Stomach (tissue), 9 donors: ENCODE data around the gene RETREG2. TPM values are rescaled to one million over a fixed set of nuclear protein-coding genes. Genes with fewer than 3 reads are reported as not detected.

ENCODE experiments used
- DNase-seq, 2 donors: peaks; one replicate each; pipeline versions ENCODE4 v3.0.0 to v3.0.0-alpha.2; 2013 to 2019
- H3K27ac ChIP-seq, 5 donors: fragments of 200-600 bp in 4 of 5; sonication (generic) in 4 of 5; one replicate each; pipeline ENCODE4 v1.5.1; 2013 to 2019; ENCODE audit warnings: mild to moderate bottlenecking in 1 of 5, moderate library complexity in 1 of 5
- H3K27me3 ChIP-seq, 3 donors: fragments of 200-600 bp; sonication (generic); one replicate each; pipeline ENCODE4 v1.5.1; 2017 to 2019; ENCODE audit warnings: mixed run types in 1 of 3
- H3K36me3 ChIP-seq, 4 donors: fragments of 200-600 bp; sonication (generic); 1 replicate in 3 of 4; 2 replicates in 1 of 4; pipeline ENCODE4 v1.5.1; 2016 to 2019
- H3K4me1 ChIP-seq, 4 donors: fragments of 200-600 bp; sonication (generic); one replicate each; pipeline ENCODE4 v1.5.1; 2016 to 2019
- H3K4me3 ChIP-seq, 4 donors: fragments of 200-600 bp; sonication (generic) in 3 of 4; one replicate each; pipeline ENCODE4 v1.5.1; 2016 to 2019; ENCODE audit warnings: mild to moderate bottlenecking in 1 of 4
- H3K9me3 ChIP-seq, 4 donors: fragments of 200-600 bp; sonication (generic); one replicate each; pipeline ENCODE4 v1.5.1; 2016 to 2019
- EP300 ChIP-seq: sonication (generic); formaldehyde crosslinking; IDR thresholded peaks from one replicate; pipeline ENCODE4 v1.6.1; 2017; ENCODE audit warnings: antibody characterized with exemption
- POLR2A ChIP-seq, 4 donors: fragments of 450-650 bp; IDR thresholded peaks; one replicate each; pipeline ENCODE4 v1.6.1; 2016; ENCODE audit warnings: antibody characterized with exemption in 4 of 4, control low read depth in 2 of 4, mild to moderate bottlenecking in 1 of 4, moderate library complexity in 1 of 4
- POLR2AphosphoS5 ChIP-seq, 3 donors: sonication (generic); formaldehyde crosslinking; IDR thresholded peaks; one replicate each; pipeline ENCODE4 v1.6.1; 2016; ENCODE audit warnings: antibody characterized with exemption in 3 of 3
- WGBS, 5 donors: extraction: QIAGEN DNeasy Blood & Tissue Kit in 3 of 5; methylation state at CpG; one replicate each; pipeline versions ENCODE4 v1.1.5 to v1.1.7; 2013 to 2018; 5-methylcytosine and 5-hydroxymethylcytosine counted together
- intact Hi-C: fragments of 100-400 bp; cut with DNase I; formaldehyde crosslinking; loops from one replicate; pipeline ENCODE4 v1.15.1; 2023; ENCODE audit warnings: low total_unique reads
- polyA plus RNA-seq, 3 donors: library from polyadenylated mRNA; stranded (reverse); fragments of 200-250 nt; gene quantifications; one replicate each; pipeline ENCODE4 v1.2.3, GENCODE V29; 2013
- total RNA-seq, 5 donors: library from RNA; depleted of rRNA; stranded (reverse); fragments of >200 nt; gene quantifications; one replicate each; pipeline versions ENCODE4 v1.1.0 to v1.2.3, GENCODE V29; 2014 to 2016
- TF ChIP-seq, protein P1 (sequence below), 7 experiments: fragments of 450-650 bp in 4 of 7; fragments of 200-600 bp in 3 of 7; sonication (generic) in 3 of 7; IDR thresholded peaks; one replicate each; pipeline ENCODE4 v1.5.1; 2016 to 2019; ENCODE audit warnings: antibody characterized with exemption in 7 of 7, control low read depth in 2 of 7, mild to moderate bottlenecking in 1 of 7
- donor health status: healthy with polysubstance abuse.
- donor health status: Bipolar disorder and iron deficiency.
- donor health status: healthy.

Gene RETREG2
- total and polyA plus RNA-seq, 8 donors = 23.9 to 97.3 (median 43.0) TPM

DNA sequence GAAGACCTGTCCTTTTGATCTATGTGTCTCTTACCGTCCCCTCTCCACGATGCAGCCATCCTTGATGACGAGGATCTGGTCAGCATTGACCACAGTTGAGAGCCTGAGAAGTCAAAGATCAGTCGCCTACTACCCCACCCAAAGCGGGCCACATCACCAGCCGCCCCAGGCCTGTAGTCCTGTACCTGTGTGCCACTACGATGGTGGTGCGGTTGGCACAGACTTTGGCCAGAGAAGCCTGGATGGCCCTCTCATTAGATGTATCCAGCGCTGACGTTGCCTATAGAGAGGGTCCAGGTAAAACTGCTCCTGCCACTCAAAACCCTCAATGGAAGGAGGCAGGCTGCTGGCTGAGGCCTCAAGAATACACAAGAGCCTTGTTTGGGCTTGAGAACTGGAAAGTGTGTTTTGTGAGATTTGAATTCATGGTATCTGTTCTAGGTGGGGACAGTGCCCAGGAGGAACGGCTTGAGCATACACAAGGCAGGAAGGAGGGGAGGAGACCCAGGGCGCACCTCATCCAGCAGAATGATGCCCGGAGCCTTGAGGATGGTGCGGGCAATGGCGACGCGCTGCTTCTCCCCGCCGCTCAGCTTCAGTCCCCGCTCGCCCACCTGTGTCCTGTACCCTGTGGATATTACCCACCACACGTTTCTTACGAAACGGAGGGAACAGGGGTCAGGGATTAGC, 32.3 kb downstream of the RETREG2 start:
- DNase-seq = no peak

DNA sequence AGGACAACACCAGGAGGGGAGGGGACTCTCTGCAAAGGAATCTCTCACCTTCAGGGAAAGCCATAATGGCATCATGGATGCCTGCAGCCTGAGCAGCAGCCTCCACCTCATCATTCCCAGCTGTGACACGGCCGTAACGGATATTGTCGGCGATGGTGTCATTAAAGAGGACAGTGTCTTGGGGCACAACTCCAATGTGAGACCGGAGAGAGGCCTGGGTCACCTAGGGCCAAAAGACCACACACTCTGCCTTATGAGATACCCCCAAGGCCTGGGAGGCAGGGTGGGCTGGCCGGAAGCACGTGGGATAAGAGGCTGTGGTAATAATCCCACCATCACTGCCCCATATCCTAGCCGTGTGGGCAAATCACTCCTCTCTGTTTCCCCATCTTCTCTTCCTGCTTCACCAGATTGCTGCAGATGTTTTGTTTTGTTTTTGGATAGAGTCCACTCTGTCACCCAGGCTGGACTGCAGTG, 32.8 kb downstream of the RETREG2 start:
- Histone ChIP-seq H3K27me3 (no peaks in the 10 kb centered on the region), H3K9me3 (no peaks in the 10 kb centered on the region), H3K4me1 (peaks cover 15 to 35% (median 23%) of the 10 kb centered on the region in 4 donors), H3K36me3 (peaks cover 61 to 78% (median 75%) of the 10 kb centered on the region in 4 donors), H3K4me3 (no peak overlapping the region), H3K27ac (peak overlapping the region in 2 of 5 donors; percentile 41 to 53)
- intact Hi-C loops = no loop called here
- TF ChIP-seq, protein P1, sequence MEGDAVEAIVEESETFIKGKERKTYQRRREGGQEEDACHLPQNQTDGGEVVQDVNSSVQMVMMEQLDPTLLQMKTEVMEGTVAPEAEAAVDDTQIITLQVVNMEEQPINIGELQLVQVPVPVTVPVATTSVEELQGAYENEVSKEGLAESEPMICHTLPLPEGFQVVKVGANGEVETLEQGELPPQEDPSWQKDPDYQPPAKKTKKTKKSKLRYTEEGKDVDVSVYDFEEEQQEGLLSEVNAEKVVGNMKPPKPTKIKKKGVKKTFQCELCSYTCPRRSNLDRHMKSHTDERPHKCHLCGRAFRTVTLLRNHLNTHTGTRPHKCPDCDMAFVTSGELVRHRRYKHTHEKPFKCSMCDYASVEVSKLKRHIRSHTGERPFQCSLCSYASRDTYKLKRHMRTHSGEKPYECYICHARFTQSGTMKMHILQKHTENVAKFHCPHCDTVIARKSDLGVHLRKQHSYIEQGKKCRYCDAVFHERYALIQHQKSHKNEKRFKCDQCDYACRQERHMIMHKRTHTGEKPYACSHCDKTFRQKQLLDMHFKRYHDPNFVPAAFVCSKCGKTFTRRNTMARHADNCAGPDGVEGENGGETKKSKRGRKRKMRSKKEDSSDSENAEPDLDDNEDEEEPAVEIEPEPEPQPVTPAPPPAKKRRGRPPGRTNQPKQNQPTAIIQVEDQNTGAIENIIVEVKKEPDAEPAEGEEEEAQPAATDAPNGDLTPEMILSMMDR (IDR thresholded peaks at IDR 0.05) = no peak
- TF ChIP-seq POLR2AphosphoS5 (IDR thresholded peaks at IDR 0.05) (no peak), POLR2A (IDR thresholded peaks at IDR 0.05) (no peak), EP300 (no peak)
- DNase-seq = no peak
- WGBS, 5 donors = 85 to 96% (median 89%) methylated on average over 6 to 9 of the region's 9 CpGs

More for the DNA sequence above, 32.3 kb downstream of the RETREG2 start:
- intact Hi-C loops = no loop called here
- TF ChIP-seq POLR2AphosphoS5 (IDR thresholded peaks at IDR 0.05) = no peak
- peaks cover 55 to 73% (median 69%) of the 10 kb centered on the region in 4 donors for H3K36me3 ChIP-seq
- H3K4me3 ChIP-seq = no peak overlapping the region
- H3K4me1 ChIP-seq = peaks cover 15 to 34% (median 25%) of the 10 kb centered on the region in 4 donors
- peak overlapping the region in 3 of 5 donors; percentile 37 to 41 (median 38) for H3K27ac ChIP-seq
- no peaks in the 10 kb centered on the region for H3K27me3 ChIP-seq
- no peaks in the 10 kb centered on the region for H3K9me3 ChIP-seq
- 90 to 94% (median 92%) methylated on average over 24 of the region's 24 CpGs for whole genome bisulfite sequencing, 5 donors

DNA sequence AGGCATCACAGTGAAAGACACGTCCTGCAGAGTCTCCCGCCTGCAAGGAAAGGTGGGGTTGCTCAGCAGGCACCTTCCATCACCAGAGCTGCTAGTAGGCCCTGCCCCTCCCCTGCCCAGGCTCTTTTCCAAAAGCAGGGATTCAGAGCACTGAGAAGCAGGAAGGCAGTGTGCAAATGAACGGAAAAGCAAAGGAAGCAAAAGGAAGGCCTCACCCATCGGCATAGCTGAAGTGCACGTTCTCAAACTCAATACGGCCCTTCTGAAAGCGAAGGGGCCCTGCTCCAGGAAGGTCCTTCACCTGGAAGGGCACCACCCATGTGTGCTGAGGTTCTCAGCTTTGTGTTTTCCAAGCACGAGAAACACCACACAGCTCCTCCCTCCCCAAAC, 34.9 kb downstream of the RETREG2 start:
- TF ChIP-seq, protein P1 (IDR thresholded peaks at IDR 0.05) = no peak
- no peak for TF ChIP-seq POLR2AphosphoS5 (IDR thresholded peaks at IDR 0.05)
- no peak for TF ChIP-seq POLR2A (IDR thresholded peaks at IDR 0.05)
- TF ChIP-seq EP300 = no peak
- DNase-seq = no peak
- H3K4me3 ChIP-seq = no peak overlapping the region
- H3K27ac ChIP-seq = no peak overlapping the region
- intact Hi-C loops = no loop called here
- H3K9me3 ChIP-seq = no peaks in the 10 kb centered on the region
- H3K27me3 ChIP-seq = no peaks in the 10 kb centered on the region
- peaks cover 64 to 81% (median 76%) of the 10 kb centered on the region in 4 donors for H3K36me3 ChIP-seq
- 75 to 89% (median 88%) methylated on average over 8 of the region's 8 CpGs for WGBS, 5 donors
- H3K4me1 ChIP-seq = peaks cover 13 to 41% (median 28%) of the 10 kb centered on the region in 4 donors

DNA sequence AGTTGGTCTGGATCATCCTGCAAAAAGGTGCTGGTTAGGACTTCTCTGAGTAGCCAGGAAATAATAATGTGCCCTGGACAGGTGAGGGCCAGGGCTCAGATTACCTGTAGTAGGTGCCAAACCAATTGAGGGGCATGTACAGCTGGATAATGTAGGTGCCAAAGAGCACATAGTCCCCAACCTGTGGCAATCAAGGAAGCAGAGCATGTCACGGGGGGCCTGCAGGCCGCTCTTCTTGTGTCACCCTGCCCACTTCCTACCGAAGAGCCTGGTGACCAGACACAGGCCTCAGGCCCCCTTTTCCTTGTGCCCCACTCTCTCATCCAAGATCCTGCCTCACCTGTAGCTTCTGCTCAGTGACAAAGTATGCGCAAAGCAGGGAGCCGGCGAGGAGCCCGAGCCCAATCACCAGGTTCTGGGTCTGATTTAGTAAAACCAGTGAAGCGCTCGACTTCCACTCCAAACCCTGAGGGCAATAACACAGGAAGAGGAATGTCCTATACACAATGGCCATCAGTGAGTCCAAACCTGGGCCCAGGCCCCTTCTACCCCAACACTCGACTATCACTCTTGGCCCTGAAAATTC, 35.5 kb downstream of the RETREG2 start:
- H3K27me3 ChIP-seq = no peaks in the 10 kb centered on the region
- WGBS, 5 donors = 90 to 96% (median 94%) methylated on average over 10 of the region's 10 CpGs
- H3K4me1 ChIP-seq = peaks cover 16 to 41% (median 26%) of the 10 kb centered on the region in 4 donors
- no peak for TF ChIP-seq POLR2A (IDR thresholded peaks at IDR 0.05)
- no peak for TF ChIP-seq EP300
- no peak for TF ChIP-seq POLR2AphosphoS5 (IDR thresholded peaks at IDR 0.05)
- TF ChIP-seq, protein P1 (IDR thresholded peaks at IDR 0.05) = no peak
- no peak overlapping the region for H3K27ac ChIP-seq
- intact Hi-C loops = no loop called here
- no peak for DNase-seq
- H3K4me3 ChIP-seq = no peak overlapping the region
- peaks cover 63 to 75% (median 70%) of the 10 kb centered on the region in 4 donors for H3K36me3 ChIP-seq
- H3K9me3 ChIP-seq = no peaks in the 10 kb centered on the region
